DOHH2 (cell line): ENCODE measurements around the gene CFAP74.

Experiments used
- CTCF ChIP-seq: fragments of 200-600 bp; sonication (generic); IDR thresholded peaks from one replicate; pipeline ENCODE4 v1.5.1; 2014; ENCODE audit warnings: antibody characterized with exemption, mild to moderate bottlenecking, low read depth, low read length; ENCODE audit not compliant: poor library complexity, severe bottlenecking
- EZH2phosphoT487 ChIP-seq: fragments of 200-600 bp; sonication (generic); IDR thresholded peaks from 2 replicates; pipeline ENCODE4 v1.6.1; 2017; ENCODE audit warnings: borderline replicate concordance, mild to moderate bottlenecking, antibody characterized with exemption, low read length, moderate library complexity, mixed read lengths

- TF ChIP-seq CTCF (no peak), EZH2phosphoT487 (no peak)
These were observed 77.9 kb downstream of the CFAP74 start for GRCh38 chr1:1925437-1926345.
